Suppressor macrophage treated with lipopolysaccharide for 4 hours (primary cell): ENCODE data around the gene ABCA2.
"Not testable (repeated sequence)": the region's sequence is repeated elsewhere in the genome, so short reads cannot be mapped to it uniquely, and the experiment has no call there.

Experiments
- DNase-seq: peaks from one replicate; pipeline ENCODE4 v3.0.0-alpha.2; 2020

ABCA2 gene

DNA sequence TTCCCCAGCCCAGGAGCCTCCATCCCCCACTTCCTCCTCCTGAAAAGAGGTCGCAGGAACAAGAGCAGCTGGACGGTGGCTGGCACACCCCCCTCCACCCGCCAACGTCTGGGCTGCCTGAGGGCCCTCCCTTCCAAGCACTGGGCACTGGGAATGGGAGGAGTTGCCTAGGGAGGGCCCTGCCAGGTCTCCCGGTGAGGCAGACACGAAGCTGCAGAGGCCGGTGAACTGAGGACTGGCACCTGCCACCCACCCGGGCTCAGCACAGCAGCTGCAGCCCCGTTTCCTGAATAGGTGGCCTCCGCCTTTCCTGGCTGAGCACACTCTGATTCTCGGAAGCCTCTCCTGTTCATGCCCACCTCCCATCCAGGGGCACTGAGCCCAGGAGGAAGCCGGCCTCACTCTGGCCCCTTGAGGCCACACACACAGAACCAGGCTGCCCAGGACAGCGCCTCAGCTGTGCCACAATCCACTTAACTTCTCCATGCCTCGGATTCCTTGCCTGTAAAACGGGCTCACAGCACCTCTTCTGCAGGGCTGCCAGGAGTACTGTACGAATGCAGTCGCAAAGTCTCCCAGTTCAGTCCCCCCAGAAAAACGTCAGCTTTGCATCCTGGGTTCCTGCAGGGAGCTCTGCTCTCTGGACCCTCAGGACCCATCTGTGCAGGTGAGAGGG, 16.6 kb upstream of the ABCA2 start:
- DNase-seq: no peak

DNA sequence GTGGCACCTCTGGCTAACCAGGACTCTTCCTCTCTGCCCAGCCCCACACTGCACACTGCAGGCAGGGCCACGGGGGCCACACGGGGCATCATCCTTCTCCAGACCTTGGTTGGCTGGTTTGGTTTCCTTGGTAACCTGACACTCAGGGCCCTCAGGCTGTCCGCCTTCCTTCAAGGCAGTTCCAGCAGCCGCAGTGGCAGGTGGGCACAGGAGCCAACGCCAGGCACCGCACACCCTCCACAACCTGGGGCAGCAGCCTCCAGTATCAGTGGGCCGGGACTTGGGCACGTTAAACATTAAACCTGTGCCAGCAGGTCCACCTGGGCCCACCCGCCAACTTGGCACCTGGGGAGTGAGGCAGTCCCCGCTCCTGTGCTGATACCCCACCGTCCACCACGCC, 16.0 kb upstream of the ABCA2 start:
- DNase-seq: no peak

DNA sequence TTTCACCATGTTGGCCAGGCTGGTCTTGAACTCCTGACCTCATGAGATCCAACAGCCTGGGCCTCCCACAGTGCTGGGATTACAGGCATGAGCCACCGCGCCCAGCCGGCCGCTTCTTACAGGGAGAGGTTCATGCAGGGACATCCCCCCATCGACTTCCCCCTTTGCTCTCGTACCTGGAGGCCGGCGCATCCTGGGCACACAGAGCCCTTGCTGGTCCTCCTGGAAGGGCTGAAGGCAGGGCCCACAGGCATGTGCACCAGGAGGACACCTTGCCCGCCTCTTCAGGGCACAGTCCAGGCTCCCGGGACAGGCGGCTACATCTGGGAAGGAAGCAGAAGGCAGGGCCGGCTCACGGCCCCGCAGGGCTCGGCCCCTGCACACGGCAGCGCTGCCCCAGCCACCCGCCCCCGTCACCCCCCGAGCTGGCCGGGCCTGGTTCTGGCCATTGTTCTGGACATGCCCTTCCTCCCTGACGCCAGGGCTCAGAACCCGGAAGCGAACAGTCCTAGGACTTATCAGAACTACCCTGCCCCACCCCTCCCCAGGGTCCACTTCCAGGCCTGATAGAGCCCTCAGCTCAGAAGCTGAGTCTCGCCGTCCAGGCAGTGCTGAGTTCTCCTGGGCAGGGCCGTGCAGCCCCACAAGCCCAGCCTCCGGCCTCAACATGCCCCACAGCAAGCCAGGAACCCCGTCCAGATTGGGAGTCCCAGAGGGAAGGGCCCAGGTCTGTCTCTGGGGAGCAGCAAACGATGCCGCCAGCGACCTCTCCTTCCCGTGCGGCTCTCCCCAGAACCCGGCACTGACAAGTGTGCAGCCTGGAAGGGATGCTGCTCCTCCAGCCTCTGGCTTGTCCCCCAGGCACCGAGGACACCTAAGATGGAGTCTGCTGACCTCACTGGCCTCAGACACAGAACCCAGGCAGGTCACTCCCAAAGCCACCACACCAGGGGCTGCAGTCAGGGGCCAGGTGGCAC, 15.0 kb upstream of the ABCA2 start:
- no peak for DNase-seq

DNA sequence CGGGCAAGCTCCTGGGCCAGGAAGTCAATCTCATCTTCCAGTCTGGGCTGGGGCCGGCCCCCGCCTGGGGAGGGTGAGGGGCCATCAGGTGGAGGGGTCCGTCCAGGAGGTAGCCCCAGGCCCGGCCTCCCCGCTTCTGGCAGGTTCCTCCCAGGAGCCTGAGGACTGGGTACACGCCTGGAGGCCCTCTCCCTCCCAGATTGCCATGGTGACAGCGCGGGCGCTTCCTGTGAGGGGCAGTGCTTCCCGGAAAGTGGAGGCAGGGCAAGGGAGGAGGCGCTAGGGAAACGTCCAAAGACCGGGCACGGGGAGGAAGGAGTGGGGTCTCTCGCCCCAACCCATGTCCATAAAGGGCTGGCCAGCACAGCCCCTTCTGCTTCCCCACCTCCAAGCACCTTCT, 13.1 kb upstream of the ABCA2 start:
- no peak for DNase-seq

DNA sequence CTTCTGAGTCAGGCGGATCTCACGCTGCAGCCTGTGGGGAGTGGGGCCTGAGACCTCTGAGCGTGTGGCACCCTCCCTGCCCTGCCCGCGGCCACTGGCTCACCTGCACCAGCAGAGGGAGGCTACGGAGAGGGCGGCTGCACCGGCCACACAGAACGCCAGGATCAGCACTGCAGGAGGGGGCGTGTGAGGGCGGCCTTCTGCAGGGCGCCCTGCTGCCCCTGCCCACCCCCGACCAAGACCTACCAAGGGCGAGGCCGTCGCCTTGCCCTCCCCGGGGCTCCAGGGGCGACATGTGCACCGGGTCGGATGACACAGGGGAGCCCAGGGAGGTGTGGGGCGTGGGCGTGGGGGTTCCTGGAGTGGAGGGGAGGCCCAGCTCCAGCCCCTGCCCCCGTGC, 12.5 kb upstream of the ABCA2 start:
- DNase-seq: no peak

DNA sequence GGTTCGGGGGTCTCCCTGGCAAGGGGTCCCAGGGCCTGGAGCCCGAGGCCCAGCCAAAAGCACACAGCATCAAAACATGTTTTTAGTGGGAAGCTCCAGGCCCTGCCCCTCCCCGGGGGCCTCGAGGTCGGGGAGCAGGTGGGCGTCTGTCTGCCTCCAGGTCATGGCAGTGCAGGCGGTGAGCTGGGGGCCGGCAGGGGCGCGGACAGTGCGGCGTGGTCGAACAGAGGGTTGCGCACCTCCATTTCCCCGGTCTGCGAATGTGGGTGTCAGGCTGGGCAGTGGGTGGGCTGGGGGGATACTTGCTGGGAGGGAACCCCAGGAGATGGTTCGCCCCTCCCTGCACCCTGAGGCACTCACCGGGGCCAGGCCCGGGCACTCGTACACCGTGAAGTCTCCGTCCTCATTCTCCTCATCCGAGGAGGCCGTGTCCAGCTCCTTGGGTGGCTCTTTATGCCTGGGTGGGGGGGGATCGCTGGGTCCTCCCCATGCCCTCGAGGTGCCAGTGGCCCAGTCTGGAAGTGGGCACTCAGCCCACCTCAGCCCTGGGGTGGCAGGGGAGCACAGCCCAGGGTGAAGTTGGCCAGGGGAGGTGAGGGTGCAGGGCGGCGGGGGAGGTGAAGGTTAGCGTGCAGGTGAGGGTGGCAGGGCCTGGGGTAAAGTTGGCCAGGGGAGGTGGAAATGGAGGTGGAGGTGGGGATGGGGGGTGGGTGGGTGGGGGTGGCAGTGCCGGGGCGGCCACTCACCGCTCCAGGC, 11.8 kb upstream of the ABCA2 start:
- DNase-seq: no peak

DNA sequence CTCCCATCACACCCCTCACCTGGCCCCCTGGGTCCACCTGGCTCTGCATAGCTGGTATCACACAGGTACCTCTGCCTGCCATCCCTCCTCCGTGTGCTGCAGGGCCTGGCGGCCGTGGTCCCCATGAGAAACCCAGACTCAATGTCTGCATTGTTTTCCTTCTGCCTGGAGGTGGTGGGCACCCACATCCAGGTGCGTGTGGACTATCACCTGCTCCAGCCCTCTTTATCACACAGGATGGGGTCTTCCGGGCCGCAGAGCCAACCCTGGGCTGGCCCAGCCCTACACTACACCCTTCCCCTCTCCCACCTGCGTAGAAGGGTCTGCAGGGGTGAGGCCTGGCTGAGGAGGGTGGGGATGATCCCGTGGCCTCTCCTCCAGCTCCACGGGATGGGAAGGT, 10.9 kb upstream of the ABCA2 start:
- no peak for DNase-seq

DNA sequence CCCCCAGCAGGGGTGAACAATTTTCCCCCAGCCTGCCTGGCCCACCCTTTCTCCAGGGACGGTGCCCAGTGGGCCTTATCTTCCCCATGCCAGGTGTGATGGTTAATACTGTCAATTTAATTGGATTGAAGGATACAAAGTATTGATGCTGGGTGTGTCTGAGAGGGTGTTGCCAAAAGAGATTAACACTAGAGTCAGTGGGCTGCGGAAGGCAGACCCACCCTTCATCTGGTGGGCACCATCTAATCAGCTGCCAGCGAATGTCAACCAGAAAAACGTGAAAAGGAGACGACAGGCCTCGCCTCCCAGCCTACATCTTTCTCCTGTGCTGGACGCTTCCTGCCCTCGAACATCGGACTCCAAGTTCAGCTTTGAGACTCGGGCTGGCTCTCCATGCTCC, 9.4 kb upstream of the ABCA2 start:
- no peak for DNase-seq

DNA sequence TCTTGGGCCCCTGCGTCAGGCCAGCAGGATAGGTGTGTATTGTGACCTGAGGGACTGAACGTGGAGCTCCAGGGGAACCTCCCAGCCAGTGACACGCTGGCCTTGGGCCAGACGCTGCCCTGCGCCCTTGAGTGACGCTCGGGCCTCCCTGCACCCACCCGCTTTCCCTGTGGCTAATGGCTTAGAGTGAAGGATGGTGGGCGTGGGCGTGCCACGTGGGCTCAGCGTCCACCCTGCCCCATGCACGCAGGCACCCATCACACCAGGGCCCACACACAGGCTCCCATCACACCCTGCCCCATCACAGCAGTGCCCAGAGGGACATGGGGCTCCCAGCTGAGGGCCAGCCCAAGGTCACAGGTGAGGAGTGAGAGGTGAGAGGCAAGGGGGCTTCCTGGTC, 9.0 kb upstream of the ABCA2 start:
- DNase-seq: no peak

DNA sequence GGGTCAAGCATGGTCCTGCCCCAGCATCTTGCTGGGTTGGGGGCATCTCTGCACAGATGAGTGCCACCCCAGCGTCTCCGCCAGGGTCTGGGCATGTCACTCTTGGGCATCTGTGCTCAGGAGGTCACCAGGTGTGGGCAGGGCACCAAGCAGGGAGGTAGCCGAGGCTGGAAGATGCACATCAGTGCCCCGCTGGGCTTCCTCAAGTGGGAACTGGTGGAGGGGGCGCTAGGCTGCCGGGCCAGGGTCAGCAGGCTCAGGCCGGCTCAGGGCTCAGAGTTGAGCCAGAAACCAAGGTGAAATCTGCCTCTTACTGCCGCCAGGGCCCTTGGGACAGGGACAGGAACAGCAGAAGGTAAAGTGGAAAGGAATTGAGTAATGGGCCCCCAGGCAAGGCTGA, 7.9 kb upstream of the ABCA2 start:
- DNase-seq: no peak

DNA sequence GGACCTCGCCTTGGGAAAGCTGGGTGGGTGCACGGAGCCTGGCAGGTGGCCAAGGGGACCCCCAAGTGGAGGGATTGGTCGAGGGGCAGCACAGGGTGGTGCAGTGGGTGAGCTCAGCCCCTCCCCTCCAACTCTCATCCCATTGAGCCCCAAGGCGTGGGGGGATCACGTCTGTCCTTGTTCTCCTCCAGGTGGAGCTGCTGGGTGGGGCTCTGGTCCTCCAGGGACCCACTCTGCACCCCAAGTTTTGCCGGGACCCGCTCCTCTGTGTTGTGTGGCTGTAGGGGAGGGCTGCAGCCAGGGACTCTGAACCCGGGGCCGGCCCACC, 7.4 kb upstream of the ABCA2 start:
- DNase-seq: no peak

DNA sequence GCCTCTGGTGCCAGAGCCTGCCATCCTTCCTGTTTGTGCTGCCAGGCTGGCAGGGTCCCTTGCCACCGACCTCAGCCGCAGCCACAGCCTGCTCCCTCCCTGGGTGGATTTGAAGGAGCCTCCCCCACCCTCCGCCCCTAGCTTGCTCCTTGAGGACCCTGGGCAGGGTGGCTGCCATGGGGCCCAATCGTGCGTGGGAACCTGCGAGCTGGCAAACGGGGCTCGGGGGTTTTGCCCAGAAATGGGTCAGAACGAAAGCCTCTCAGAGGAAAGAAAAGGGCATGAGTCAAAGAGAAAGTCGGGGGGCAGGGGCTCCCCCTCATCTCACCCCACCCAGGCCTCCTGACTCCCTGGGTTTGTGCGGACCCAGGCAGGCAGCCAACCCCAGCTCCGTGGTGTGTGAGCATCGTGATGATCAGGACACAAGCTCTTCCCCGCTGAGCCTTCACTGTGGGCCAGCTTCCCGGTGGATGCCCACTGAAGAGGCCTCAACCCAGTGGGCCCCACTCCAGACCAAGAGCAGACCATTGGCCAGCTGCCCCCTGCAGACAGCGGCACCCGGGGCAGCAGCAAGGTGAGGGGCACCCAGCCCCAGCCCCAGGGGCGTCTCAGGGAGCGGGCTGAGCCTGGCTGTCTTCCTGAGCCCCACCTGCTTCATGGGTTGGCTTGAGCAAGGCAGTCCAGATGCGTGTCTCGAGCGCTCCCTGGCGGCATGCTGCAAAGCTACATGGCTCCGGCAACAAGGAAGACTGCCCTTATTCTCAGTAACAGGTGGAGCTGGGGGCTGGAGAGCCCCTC, 6.9 kb upstream of the ABCA2 start:
- peak; percentile 89 for DNase-seq

DNA sequence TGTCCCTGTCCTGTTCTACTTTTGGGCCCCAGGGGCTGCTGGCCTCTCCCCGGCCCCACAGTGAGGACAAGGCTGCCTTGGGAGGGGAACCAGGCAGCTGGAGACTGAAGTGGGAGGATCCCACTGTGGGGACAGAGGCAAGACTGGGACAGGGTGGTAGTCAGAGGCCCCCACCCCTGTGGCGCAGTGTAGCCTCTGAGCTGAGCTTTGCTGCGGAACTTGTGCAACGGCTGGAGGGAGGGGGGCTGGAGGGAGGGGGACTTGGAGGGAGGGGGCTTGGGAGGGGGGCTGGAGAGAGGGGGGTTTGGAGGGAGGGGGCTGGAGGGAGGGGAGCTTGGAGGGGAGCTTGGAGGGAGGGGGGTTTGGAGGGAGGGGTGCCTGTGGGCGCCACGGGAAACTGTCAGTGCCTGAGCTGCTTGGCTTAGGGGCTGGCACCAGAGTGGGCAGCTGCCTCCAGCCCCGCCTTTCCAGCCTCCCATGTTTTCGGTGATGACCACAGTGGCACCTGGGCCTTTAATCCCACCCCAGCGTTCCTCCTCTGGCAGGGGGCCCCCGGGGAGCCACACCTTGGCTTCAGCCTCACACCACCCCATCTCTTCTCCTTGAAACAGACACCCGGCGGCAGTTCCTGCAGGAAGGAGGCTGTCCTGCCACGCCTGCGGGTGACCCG, 6.1 kb upstream of the ABCA2 start:
- peak; percentile 58 for DNase-seq

DNA sequence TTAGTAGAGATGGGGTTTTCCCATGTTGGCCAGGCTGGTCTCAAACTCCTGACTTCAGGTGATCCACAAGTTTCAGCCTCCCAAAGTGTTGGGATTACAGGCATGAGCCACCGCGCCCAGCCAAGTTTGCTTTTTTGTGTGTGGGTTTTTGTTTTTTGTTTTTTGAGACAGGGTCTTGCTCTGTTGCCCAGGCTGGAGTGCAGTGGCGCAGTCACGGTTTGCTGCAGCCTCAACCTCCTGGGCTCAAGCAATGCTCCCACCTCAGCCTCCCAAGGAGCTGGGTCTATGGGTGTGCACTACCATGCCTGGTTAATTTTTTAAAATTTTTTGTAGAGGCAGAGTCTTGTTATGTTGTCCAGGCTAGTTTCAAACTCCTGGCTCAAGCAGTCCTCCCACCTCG, 5.4 kb upstream of the ABCA2 start:
- not testable (repeated sequence) for DNase-seq

DNA sequence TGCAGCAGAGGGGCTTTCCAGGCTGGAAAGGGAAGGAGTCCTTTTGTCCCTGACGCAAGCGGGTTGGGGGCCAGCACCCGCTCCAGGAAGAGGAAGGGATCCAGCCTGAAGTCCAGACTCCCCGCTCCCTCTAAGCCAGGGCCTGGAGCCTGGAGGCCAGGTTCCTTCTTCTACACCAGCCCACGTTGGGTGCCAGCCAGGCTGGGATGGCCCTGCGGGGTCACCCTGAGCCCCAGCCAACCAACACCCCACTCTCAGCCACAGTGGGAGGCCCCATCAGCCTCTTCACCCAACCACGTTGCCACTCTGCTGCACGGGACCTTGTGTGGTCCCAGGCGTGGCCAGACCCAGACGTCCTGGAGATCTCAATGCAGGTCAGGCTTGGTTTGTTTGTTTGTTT, 4.8 kb upstream of the ABCA2 start:
- peak; percentile 85 for DNase-seq

DNA sequence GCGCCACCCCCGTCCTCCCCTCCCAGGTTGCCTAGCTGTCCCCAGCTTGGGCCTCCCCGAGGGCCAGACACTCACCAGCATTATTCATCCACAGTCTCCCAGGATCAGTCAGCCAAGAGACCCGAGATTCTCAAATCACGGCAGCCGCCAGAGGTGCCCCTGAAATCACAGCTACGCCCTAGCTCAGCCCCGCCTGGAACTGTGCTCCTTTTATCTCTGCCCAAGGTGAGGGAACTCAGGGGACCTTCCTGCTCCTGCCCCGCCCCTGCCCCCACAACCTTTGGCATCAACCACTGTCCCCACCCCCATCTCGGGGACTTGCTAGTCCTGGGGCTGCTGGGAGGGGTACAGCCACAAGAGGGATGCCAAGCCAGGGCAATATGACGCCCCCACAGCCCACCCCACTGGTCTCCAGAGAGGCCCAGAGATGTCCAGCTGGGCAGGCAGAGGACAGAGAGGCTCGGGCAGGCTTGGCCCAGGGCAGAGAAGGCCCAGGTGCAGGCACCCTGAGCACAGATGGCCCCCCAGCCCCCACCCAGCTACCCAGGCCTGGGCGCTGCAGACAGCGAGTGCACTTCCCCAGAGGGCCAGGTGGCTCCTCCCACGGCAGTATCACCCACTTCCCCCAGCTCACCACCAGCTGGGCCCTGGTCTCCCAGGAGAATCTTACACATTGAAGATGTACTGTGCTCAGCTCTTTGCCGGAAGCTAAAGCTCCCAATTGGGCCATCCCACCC, 4.0 kb upstream of the ABCA2 start, which contains the start of gene FUT7:
Gene FUT7 (minus strand): TSS at position 185 of the 737 bp plus-strand sequence. CDS start 97 bp downstream, at position 88.
- no peak for DNase-seq

DNA sequence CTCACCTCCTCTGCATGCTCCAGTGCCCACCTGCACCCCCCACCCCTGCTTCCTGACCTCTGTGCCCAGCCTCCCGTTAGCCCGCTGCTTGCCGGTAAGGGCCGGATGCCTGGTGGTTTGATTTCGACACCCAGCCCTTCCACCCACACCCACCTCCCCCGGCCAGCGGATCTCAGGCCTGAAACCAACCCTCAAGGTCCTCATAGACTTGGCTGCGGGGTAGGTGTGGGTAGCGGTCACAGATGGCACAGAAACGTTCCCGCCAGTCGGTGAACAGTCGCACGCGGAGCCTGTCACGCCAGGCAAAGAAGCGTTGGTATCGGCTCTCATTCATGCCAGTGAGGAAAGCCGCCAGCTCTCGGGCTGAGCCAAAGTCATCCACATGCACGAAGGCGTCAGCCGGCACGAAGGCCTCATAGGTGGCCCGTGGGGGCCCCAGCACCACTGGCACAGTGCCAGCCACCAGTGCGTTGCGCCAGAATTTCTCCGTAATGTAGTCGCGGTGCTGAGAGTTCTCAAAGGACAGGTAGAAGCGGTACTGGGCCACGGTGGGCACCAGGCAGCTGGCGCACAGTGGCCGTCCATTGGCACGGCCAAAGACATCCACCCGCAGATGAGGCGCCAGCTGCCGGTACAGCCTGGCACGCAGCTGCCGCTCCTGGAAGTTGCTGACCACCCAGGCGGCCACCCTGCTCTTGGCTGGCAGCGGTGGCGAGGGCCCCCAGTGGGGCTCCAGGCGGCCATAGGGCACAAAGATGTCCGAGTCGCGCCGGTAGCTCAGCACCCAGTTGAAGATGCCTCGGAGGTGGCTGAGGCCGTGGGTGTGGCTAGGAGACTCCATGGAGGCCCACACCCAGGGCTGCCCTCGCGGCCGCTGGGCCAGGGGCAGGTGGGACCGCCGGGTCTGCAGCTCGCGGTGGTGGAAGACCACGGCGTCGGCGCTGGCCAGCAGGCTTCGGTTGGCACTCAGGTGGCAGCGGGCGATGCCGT, 2.8 kb upstream of the ABCA2 start:
- peak; percentile 55 for DNase-seq

DNA sequence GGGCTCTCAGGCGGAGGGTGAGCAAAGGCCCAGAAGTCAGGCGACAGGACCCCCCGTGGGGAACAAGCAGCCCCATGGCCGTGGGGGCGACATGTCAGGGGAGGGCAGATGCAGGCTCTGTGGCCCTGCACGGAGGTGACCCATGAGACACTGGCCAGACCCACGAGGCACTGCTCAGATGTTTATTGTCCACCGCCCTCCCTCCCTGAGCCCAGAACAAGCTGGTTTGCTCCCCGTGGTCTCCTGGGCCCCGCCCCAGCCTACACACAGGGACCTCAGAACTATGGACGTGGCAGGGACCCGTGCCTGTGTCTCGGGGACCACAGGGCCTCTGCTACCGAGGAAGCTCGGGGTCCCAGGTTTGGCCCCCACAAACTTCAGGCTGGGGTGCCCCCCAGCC, 2.0 kb upstream of the ABCA2 start:
- DNase-seq: no peak

DNA sequence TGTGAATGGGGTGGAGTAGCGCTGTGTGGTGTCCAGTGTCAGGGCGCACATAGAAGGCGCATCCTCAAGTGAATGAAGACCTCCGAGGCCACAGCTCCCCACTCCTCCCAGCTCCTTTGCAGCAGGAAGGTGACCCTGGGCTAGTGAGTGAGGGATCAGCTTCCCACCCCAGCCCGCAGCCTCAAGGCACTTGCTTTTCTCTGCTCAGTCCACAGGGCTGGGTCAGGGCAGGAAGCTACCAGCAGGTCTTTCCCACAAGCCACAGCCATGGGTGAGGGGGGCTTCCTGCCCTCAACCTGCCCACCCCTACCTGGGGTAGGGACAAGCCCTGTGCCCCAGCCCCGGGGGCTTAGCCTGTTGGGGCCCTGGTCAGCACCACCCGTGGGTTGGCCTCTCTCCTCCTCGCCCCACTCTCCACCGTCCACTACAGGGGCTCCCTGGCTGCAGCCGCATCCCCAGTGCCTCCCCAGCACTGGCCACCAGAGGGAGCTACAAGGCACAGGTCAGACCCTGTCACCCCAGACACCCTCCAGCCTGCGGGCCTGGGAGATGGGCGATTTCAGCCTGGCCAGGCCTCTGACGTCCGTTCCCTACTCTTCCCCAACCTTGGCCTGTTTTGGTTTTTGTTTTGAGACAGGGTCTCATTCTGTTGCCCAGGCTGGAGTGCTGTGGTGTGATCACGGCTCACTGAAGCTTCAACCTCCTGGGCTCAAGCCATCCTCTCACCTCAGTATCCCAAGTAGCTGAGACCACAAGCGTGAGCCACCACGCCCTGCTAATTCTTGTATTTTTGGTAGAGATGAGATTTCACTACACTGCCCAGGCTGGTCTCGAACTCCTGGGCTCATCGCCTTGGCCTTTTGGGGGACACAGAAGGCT, 1.3 kb upstream of the ABCA2 start:
- peak; percentile 87 for DNase-seq
